Parathyroid adenoma (tissue), 2 donors: Measurements from ENCODE around the gene SPEM3.

ENCODE experiments used
- H2AFZ ChIP-seq: fragments of 300-600 bp; sonication (generic); one replicate; pipeline ENCODE4 v1.7.0; 2017; ENCODE audit warnings: antibody characterized with exemption, mild to moderate bottlenecking
- H3K27ac ChIP-seq: fragments of 300-600 bp; sonication (generic); one replicate; pipeline ENCODE4 v1.7.0; 2017
- H3K27me3 ChIP-seq: fragments of 300-600 bp; sonication (generic); one replicate; pipeline ENCODE4 v1.7.0; 2017; ENCODE audit warnings: low read length; ENCODE audit not compliant: control insufficient read depth, insufficient read depth
- H3K36me3 ChIP-seq: fragments of 300-600 bp; sonication (generic); one replicate; pipeline ENCODE4 v1.7.0; 2017; ENCODE audit warnings: low read length; ENCODE audit not compliant: control insufficient read depth, insufficient read depth
- H3K4me1 ChIP-seq: fragments of 300-600 bp; sonication (generic); one replicate; pipeline ENCODE4 v1.7.0; 2017; ENCODE audit warnings: control low read depth
- H3K4me2 ChIP-seq: fragments of 300-600 bp; sonication (generic); one replicate; pipeline ENCODE4 v1.7.0; 2017; ENCODE audit warnings: low read length
- H3K4me3 ChIP-seq: fragments of 300-600 bp; sonication (generic); one replicate; pipeline ENCODE4 v1.7.0; 2017; ENCODE audit warnings: low read depth, low read length
- H3K79me2 ChIP-seq: fragments of 300-600 bp; sonication (generic); one replicate; pipeline ENCODE4 v1.7.0; 2017; ENCODE audit warnings: control low read depth
- H3K9ac ChIP-seq: fragments of 300-600 bp; sonication (generic); one replicate; pipeline ENCODE4 v1.7.0; 2017; ENCODE audit warnings: mild to moderate bottlenecking
- H3K9me3 ChIP-seq: fragments of 300-600 bp; sonication (generic); one replicate; pipeline ENCODE4 v1.7.0; 2017; ENCODE audit warnings: low read length; ENCODE audit not compliant: control insufficient read depth
- TF ChIP-seq, protein P1 (sequence below): fragments of 300-600 bp; sonication (generic); IDR thresholded peaks from one replicate; pipeline ENCODE4 v1.7.0; 2017; ENCODE audit warnings: antibody characterized with exemption, mild to moderate bottlenecking
- donor health status: primary hyperparathyroidism.

Gene SPEM3

GRCh38 chr17:7394452-7395191 lies 34.0 kb upstream of the SPEM3 start, which contains the start of gene PLSCR3:
TSS of gene PLSCR3 (minus strand) at chr17:7394525. CDS start at chr17:7394110, 415 bp downstream.
- peak within 1 kb of the TSS; percentile 87 for H2AFZ ChIP-seq
- H3K4me1 ChIP-seq: peaks cover 2% of the 10 kb centered on the region
- H3K36me3 ChIP-seq: no peaks in the 10 kb centered on the region
- H3K27me3 ChIP-seq: no peaks in the 10 kb centered on the region
- peak within 1 kb of the TSS; percentile 89 for H3K4me3 ChIP-seq
- peak within 1 kb of the TSS; percentile 88 for H3K27ac ChIP-seq
- H3K4me2 ChIP-seq: peak within 1 kb of the TSS; percentile 94
- no peaks in the 10 kb centered on the region for H3K9me3 ChIP-seq
- peak within 1 kb of the TSS; percentile 55 for H3K9ac ChIP-seq
- H3K79me2 ChIP-seq: no peaks in the 10 kb centered on the region
- TF ChIP-seq, protein P1, sequence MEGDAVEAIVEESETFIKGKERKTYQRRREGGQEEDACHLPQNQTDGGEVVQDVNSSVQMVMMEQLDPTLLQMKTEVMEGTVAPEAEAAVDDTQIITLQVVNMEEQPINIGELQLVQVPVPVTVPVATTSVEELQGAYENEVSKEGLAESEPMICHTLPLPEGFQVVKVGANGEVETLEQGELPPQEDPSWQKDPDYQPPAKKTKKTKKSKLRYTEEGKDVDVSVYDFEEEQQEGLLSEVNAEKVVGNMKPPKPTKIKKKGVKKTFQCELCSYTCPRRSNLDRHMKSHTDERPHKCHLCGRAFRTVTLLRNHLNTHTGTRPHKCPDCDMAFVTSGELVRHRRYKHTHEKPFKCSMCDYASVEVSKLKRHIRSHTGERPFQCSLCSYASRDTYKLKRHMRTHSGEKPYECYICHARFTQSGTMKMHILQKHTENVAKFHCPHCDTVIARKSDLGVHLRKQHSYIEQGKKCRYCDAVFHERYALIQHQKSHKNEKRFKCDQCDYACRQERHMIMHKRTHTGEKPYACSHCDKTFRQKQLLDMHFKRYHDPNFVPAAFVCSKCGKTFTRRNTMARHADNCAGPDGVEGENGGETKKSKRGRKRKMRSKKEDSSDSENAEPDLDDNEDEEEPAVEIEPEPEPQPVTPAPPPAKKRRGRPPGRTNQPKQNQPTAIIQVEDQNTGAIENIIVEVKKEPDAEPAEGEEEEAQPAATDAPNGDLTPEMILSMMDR: peak; percentile 3

GRCh38 chr17:7396147-7396546 lies 32.5 kb upstream of the SPEM3 start:
- Histone ChIP-seq H3K4me3 (no peak overlapping the region), H3K27ac (no peak overlapping the region), H3K27me3 (no peaks in the 10 kb centered on the region), H3K4me1 (peaks cover 2% of the 10 kb centered on the region), H3K9ac (no peak overlapping the region), H2AFZ (no peak overlapping the region), H3K4me2 (no peak overlapping the region), H3K79me2 (peaks cover 2% of the 10 kb centered on the region), H3K36me3 (no peaks in the 10 kb centered on the region), H3K9me3 (no peaks in the 10 kb centered on the region)
- TF ChIP-seq, protein P1: no peak

DNA sequence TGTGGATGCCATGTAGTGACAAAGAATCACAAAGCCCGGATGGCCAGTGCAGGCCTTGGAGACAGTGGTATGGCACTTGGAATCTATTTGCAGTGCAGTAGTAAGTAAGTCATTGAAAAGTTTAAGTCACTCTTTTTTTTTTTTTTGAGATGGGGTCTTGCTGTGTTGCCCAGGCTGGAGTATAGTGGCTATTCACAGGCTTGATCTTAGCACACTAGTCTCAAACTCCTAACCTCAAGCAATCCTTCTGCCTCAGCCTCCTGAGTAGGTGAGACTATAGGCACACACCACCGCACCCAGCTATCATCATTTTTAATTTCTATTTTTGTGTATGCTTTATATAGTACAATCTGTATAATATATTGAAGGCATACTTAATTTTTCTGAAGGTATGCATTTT lies 30.0 kb upstream of the SPEM3 start:
- peaks cover 3% of the 10 kb centered on the region for H3K79me2 ChIP-seq
- H3K4me2 ChIP-seq: no peak overlapping the region
- peaks cover 5% of the 10 kb centered on the region for H3K4me1 ChIP-seq
- no peaks in the 10 kb centered on the region for H3K9me3 ChIP-seq
- H3K4me3 ChIP-seq: no peak overlapping the region
- H3K36me3 ChIP-seq: no peaks in the 10 kb centered on the region
- H3K9ac ChIP-seq: no peak overlapping the region
- H3K27me3 ChIP-seq: no peaks in the 10 kb centered on the region
- TF ChIP-seq, protein P1: no peak
- H2AFZ ChIP-seq: no peak overlapping the region
- H3K27ac ChIP-seq: no peak overlapping the region

- peak overlapping the region; percentile 72 for H3K27ac ChIP-seq
- no peaks in the 10 kb centered on the region for H3K27me3 ChIP-seq
- peak overlapping the region; percentile 74 for H2AFZ ChIP-seq
- H3K9ac ChIP-seq: no peak overlapping the region
- H3K4me2 ChIP-seq: peak overlapping the region; percentile 87
- peaks cover 3% of the 10 kb centered on the region for H3K79me2 ChIP-seq
- no peaks in the 10 kb centered on the region for H3K36me3 ChIP-seq
- H3K9me3 ChIP-seq: no peaks in the 10 kb centered on the region
- peak overlapping the region; percentile 90 for H3K4me3 ChIP-seq
- TF ChIP-seq, protein P1: no peak
- peaks cover 11% of the 10 kb centered on the region for H3K4me1 ChIP-seq
Observed at GRCh38 chr17:7403043-7403726, 25.5 kb upstream of the SPEM3 start.
